Tibial nerve (tissue), 4 donors: Measurements from ENCODE around the gene ASTL.

Experiments used
- EP300 ChIP-seq, 2 donors: sonication (generic); formaldehyde crosslinking; IDR thresholded peaks; one replicate each; pipeline ENCODE4 v1.6.1; 2017; ENCODE audit warnings: antibody characterized with exemption in 2 of 2, mild to moderate bottlenecking in 1 of 2
- POLR2A ChIP-seq, 2 donors: fragments of 450-650 bp; IDR thresholded peaks; one replicate each; pipeline ENCODE4 v1.6.1; 2017; ENCODE audit warnings: antibody characterized with exemption in 2 of 2, mild to moderate bottlenecking in 2 of 2, moderate library complexity in 2 of 2
- TF ChIP-seq, protein P1 (sequence below), 5 experiments: fragments of 200-600 bp in 3 of 5; fragments of 450-650 bp in 2 of 5; sonication (generic) in 3 of 5; IDR thresholded peaks; one replicate each; pipeline ENCODE4 v1.5.1; 2016 to 2019; ENCODE audit warnings: antibody characterized with exemption in 5 of 5, mild to moderate bottlenecking in 3 of 5, moderate library complexity in 2 of 5

DNA sequence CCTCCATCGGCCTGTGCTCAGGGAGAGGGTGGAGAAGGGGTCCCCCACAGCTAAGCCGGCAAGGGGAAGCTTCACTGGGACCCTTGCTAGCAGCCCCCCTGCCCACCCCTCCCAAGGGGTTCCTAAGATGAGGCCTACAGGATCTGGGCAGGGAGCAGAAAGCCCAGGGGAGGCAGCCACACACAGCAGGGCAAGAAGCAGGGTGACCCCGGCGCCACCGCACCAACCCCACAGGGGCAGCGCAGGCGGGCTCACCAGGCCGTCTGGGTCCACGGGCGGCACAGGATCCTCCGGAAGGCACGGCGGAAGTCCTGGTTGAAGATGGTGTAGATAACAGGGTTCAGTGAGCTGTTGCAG is 23.8 kb downstream of the ASTL start:
- TF ChIP-seq, protein P1, sequence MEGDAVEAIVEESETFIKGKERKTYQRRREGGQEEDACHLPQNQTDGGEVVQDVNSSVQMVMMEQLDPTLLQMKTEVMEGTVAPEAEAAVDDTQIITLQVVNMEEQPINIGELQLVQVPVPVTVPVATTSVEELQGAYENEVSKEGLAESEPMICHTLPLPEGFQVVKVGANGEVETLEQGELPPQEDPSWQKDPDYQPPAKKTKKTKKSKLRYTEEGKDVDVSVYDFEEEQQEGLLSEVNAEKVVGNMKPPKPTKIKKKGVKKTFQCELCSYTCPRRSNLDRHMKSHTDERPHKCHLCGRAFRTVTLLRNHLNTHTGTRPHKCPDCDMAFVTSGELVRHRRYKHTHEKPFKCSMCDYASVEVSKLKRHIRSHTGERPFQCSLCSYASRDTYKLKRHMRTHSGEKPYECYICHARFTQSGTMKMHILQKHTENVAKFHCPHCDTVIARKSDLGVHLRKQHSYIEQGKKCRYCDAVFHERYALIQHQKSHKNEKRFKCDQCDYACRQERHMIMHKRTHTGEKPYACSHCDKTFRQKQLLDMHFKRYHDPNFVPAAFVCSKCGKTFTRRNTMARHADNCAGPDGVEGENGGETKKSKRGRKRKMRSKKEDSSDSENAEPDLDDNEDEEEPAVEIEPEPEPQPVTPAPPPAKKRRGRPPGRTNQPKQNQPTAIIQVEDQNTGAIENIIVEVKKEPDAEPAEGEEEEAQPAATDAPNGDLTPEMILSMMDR (IDR thresholded peaks at IDR 0.05), result no peak
- TF ChIP-seq POLR2A (IDR thresholded peaks at IDR 0.05), result no peak
- TF ChIP-seq EP300 (IDR thresholded peaks at IDR 0.05), result no peak
